Measurements from ENCODE around the gene PRM2.
"Not testable (repeated sequence)": the region's sequence is repeated elsewhere in the genome, so short reads cannot be mapped to it uniquely, and the experiment has no call there.

PRM2 gene

DNA sequence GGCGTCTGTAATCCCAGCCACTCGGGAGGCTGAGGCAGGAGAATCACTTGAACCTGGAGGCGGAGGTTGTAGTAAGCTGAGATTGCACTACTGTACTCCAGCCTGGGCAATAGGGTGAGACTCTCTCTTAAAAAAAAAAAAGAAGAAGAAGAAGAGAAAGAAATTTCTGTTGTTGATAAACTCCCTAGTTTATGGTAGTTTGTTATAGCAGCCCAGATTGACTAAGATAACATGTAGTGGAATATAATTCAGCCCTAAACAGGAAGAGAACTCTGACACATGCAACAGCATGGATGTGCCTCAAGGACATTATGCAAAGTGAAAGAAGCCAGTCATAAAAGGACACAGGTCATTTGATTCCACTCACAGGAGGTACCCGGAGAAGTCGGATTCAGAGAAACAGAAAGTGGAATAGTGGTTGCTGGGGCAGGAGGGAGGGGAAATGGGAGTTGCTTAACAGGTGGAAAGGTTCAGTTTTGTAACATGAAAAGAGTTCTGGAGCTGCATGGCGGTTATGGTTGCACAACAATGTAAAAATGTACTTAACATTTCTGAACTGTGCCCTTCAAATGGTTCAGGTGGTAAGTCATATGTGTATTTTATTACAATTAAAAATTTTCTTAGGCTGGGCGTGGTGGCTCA is 30.8 kb upstream of the PRM2 start:
- DNase-seq: no peak

DNA sequence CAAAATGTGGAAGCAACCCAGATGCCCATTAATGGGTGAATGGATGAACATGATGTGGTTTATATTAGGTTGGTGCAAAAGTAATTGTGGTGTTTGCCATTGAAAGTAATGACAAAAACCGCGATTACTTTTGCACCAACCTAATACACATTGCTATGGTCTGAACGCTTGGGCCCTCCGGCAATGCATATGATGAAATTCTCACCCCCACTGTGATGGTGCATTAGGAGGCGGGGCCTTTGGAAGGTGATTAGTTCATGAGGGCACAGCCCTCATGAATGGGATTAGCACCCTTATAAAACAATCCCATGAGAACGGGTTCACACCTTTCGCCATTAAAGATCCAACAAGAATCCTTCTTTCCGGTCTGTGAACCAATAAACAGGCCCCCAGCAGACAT is 30.1 kb upstream of the PRM2 start:
- DNase-seq: no peak

DNA sequence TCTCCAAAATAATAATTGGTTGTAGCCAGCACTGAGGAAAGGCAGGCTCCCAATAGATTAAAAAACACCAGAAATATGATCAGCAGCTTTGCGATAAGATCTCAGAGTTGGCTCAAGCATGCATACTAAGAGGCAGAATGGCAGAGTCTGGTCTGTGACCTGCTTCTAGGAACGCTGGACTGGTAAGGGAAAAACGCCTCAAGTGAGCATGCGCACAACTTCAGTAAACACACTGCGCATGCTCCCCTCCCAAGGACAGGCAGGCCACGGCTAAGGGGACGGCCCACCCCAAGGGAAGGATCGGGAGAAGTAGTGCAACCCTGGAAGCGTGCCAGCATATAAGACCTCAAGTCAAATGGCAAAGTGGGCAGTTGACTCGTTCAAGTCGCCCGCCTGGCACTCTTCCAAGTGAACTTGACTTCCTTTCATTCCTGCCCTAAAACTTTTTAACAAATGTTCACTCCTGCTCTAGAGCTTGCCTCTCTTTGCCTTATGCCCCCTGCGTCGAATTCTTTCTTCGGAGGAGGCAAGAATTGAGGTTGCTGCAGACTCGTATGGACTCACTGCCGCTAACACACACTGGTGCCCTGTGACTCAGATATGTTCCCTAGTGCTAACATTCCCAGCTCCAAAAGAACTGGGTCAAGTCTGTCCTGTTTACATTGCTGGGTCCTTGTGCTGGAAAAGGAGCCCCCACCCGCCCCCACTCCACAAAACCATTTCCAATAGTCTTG is 27.3 kb upstream of the PRM2 start:
- no peak for DNase-seq

DNA sequence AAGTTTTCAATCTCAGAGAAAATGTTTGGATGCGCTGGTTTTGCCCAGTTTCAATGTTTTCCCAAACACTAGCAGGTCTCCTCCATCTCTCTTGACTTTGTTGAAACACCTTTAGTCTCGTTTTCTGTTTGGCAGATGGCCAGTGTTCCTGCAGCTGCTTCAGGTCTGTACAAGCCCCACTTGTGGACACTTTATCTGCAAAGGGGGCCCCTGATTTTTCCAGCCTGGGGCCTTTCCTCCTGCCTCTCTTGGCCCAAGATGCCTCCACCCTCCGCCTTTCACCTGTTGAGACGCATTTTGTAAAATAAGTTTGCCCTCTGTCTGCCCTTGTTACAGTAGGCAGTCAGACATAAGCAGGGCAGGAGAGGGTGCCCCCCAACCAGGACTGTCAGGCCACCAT is 26.7 kb upstream of the PRM2 start:
- no peak for DNase-seq

DNA sequence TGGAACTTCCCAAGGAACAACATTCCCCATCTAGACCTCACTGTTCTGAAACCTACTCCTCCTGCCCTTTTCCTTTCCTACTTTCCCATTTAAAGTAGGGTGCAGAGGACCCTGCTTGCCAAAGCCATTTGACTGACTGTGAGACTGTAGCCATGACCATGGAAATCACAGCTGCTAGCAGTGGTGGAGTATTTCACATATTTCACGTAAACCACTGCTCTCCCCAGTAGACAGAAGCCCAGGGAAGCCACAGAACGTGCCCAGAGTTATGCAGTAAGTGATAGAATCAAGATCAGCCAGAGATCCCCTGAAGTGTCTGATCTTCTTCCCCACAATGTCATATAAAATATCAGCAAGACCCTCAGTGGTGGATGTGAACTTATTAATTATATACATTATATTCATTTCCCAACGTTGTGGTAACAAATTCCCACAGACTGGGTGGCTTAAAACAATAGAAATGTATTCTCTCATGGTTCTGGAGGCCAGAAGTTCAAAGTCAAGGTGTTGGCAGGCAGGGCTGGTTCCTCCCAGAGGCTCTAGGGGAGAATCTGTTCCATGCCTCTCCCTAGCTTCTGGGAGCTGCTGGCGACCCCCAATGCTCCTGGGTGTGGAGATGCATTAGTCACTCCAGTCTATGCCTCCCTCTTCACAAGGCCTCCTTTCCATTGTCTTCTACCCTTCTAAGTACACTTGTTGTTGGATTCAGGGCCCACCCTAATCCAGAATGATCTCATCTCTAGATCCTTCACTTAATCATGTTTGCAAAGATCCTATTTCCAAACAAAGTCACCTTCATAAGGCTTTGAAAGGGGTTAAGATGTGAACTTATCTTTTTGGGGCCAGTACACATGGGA is 25.6 kb upstream of the PRM2 start:
- DNase-seq: no peak

DNA sequence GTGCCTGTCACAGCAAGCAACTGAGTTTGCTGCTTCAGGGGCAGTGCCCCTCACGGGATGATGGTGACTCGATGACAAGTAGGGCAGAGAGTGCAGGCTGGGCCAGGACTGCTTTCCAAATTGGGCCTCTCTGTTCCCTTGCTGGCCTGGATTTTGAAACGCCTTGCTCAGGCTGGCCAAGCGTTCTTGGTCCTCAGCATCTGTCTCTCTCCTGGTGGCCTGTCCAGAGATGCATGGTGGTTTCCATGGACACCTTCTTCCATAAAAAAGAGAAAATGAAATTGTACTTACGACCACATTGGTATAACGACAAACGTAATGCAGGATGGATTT is 24.2 kb upstream of the PRM2 start:
- DNase-seq: no peak

DNA sequence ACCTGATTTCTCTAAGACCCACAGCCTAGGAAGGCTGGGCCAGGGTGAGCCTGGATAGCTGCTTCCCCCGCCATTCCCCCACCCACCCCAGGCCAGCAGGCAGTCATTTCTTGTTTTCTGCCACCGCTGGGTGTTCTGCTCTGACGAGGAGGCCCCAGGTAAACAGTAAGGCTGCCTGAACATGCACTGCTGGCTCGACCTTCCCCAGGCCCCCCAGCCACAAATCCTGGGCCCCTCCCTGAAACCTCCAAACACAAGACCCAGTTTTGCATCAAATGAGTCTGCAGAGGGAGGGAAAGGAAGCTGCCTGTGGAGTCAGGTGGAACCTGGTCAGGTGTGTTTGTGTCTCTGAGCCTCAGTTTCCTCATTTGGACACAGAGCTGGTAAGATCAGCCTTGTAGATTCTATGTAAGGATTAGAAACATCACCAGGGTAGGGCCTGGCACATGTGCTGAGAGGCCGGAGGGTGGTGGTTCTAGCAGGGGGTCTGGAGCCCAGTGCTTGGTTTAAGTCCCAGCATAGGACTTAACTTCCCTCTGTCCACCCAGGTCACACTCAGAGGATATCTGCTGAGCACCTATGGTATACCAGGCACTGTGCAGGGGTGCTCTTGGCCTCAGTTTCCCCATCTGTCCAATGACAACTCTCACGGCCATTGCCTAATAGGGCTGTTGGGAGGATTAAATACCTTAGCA is 23.7 kb upstream of the PRM2 start:
- DNase-seq: no peak

DNA sequence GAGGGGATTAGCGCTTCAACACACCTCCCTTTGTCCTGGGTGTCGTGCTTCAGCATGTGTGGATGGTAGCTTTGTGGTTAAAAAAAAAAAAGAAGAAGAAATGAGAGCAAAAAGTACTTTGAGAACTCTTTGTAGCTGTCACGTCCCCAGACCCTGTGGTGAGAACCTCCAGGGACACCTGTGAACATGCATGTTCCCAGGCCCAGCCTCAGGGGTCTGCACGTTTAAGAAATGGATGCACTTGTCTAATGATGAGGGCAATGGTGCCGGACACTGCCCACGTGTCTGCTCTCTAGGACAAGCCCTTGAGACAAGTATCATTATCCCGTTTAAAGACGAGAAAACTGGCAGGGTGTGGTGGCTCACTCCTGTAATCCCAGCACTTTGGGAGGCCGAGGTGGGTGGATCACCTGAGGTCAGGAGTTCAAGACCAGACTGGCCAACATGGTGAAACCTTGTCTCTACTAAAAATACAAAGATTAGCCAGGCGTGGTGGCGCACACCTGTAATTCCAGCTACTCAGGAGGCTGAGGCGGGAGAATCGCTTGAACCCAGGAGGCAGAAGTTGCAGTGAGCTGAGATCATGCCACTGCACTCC is 22.8 kb upstream of the PRM2 start:
- DNase-seq: not testable (repeated sequence)

DNA sequence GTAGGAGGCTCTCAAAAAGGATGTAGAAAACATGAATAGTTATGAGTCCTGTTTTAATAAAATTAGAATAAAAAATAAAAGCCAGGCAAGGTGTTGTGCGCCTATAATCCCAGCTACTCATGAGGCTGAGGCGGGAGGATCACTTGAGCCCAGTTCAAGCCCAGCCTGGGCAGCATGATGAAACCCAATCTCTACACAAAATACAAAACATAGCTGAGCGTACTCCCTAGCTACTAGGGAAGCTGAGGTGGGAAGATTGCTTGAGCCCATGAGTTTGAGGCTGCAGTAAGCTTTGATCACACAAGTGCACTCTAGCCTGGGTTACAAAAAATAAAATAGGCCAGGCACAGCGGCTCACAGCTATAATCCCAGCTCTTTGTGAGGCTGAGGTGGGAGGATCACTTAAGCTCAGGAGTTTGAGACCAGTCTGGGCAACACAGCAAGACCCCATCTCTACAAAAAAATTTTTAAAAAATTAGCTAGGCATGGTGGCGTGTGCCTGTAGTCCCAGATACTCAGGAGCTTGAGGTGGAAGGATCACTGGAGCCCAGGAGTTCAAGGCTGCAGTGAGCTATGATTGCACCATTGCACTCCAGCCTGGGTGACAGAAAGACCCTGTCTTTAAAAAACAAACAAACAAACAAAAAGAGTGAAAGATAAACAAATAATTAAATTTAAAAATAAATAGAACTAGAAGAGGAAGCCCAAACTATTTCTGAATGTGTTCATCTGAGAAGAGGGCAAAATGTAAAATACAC is 22.0 kb upstream of the PRM2 start:
- no peak for DNase-seq

DNA sequence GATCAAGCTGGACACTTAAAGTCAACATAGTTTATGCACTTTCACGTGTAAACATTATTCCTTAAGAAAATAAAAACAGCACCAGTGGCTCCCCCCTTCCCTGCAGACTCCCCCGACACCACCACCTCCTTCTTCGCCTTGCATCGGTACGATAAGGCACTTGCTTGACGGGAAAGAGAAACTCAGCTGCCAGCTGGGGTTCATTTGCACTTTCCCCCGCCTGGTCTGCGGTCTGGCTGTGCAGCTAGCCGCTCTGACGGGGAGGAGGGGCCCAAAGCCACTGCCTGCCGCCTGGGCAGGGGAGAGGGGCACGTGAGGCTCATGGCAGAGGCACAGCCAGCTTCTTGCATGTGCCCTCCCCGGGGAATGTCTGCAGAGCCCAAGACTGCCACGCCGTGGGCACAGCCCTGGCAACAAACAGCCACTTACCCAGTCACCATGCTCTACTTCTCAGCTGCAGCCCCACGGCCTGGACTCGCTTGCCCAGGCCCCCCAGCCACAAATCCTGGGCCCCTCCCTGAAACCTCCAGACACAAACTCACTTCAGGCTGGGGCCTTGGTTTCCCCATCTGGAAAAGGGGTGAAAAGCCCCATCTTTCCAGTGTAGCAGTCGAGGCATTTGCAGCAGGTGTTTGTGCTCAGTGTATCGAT is 21.3 kb upstream of the PRM2 start:
- peak; percentile 62 for DNase-seq

DNA sequence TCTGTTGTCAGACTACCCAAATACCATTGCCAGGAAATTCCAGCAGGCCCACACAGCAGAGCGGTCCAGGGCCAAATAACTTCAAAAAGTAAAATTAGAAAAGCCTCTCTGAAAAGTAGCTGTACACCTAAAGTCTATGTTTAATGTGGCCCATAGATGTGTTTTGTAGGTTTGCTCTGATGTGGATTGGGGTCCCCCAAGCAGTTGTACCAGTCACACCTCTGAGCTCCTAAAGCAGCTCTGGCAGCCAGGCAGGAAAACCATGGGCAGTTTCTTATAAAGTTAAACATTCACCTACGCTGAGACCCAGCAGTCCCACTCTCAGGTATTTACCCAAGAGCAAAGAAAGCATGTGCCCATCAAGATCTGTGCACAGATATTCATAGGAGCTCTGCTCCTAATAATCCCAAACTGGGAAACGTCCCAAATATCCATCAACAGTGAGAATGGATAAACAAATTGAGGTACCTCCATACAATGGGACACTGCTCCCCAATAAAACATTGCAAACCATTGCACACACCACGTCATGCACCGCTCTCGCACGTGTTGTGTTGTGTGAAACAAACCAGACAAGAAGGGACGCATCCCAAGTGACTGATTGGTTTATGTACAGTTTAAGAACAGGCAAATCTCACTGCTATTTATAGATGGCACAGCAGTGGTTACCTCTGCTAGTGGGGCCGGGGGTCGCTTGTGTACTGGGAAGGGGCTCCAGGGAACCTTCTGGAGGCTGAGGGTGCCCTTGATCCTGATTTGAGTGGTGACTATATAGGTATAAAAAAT is 20.6 kb upstream of the PRM2 start:
- DNase-seq: no peak

DNA sequence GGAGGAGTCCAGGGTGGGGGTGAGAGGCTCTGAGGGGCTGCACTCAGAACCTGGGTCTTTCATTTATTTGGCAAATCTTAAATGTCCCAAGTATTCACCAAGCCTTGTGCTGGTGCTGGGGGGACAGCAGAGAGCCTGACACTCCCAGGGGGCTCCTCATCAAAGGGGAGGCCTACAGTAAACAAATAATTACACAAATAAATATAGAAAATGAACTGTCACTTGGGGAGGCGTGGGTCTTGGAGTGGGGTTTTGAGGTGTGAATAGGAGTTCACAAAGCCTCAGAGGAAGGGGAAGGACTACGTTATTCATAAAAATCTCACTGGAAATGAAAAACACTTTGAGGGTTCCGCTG is 20.0 kb upstream of the PRM2 start:
- DNase-seq: no peak

DNA sequence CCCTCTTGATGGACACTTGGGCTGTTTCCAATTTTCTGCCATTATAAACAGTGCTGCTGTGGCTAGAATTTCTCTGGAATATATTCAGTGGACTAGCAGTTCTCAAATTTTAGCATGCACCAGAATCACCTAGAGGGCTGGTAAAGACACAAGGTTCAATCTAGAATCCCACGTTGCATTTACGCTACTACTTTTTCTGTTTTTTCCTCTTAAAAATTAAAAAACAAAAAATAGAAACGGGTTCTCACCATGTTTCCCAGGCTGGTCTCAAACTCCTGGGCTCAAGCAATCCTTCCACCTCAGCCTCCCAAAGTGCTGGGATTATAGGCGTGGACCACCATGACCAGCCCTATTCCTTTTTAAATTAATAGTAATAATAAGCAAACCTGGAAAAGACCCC is 19.4 kb upstream of the PRM2 start:
- no peak for DNase-seq

DNA sequence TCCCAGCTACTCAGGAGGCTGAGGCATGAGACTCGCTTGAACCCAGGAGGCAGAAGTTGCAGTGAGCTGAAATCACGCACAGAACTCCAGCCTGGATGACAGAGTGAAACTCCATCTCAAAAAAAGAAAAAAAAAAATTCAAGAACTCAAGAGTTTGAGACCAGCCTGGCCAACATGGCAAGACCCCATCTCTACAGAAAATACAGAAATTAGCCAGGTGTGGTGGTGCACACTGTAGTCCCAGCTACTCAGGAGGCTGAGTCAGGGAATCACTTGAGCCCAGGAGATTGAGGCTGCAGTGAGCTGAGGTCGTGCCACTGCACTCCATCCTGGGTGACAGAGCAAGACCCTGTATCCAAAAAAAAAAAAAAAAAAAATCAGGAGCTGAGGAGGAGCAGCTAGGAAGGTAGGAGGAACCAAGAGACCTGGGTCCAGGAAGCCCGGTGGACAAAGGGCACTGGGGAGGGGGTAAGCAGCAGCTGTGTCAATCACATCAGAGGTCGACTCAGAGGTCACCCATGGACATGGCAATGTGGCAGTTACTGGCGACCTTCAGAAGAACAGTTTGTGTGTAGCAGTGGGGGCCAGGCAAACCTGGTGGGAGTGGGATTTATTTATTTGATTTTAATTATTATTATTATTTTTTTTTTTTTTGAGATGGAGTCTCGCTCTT is 15.9 kb upstream of the PRM2 start:
- no peak for DNase-seq

DNA sequence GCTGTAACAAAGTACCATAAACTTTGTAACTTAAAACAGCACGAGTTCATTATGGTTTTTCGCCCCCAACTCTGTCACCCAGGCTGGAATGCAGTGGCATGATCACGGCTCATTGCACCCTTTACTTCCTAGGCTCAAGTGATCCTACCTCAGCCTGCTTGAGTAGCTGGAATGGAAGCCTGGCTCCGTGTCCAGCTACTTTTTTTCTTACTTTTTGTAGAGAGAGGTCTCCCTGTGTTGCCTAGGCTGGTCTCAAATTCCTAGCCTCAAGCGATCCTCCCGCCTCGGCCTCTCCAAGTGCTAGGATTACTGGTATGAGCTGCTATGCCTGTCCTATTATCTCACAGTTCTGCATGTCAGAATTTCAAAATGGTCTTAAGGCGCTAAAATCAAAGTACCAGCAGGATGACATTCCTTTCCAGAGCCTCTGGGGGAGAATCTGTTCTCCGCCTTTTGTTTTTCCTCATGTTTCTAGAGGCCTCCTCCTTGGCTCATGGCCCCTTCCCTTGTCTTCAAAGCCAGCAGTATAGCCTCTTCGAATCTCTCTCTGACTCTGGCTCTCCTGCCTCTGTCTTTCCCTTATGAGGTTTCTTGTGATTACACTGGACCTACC is 14.9 kb upstream of the PRM2 start:
- no peak for DNase-seq

DNA sequence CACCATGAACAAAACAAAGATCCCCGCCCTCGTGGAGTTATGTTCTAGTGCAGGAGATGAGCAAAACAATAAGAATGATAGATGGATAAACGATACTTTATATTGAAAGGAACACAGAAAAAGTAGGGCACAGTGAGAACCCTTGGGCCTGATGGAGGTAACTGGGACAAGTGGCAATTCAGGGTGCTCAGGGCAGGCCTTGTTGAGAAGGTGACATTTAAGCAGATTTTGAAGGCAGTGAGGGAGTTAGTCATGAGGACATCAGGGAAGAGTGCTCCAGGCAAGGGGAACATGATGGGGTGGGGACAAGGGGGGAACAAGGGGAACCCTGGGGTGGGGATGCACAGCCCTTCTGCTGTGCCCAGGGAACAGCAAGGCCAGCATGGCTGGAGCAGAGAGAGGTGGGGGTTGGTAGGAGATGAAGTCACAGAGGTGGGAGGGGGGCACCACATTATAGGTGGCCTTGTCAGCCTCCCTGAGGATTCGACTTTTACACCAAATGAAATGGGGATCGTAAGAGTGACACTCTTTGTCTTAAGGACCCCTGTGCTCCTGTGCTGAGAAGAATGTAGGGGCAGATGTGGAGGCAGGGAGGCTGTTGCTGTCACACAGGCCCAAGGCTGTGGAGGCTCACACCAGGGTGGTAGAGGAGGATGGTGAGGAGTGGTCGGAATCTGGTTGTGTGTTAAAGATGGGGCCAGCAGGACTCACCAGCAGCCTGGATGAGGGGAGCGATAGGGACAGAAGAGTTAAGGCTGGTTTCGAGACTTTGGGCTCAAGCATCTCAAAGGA is 14.0 kb upstream of the PRM2 start:
- no peak for DNase-seq

DNA sequence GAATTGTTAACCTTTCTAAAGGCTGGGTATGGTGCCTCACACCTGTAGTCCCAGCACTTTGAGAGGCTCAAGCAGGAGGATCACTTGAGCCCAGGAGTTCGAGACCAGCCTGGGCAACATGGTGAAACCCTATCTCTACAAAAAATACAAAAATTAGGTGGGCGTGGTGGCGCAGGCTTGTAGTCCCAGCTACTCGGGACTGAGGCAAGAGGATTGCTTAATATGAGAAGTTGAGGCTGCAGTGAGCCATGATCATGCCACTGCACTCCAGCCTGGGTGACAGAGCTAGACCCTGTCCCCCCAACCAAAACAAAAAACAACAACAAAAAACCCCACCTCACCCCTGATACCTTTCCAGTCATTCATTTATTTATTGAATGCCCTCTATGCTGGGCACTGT is 13.4 kb upstream of the PRM2 start:
- DNase-seq: not testable (repeated sequence)

DNA sequence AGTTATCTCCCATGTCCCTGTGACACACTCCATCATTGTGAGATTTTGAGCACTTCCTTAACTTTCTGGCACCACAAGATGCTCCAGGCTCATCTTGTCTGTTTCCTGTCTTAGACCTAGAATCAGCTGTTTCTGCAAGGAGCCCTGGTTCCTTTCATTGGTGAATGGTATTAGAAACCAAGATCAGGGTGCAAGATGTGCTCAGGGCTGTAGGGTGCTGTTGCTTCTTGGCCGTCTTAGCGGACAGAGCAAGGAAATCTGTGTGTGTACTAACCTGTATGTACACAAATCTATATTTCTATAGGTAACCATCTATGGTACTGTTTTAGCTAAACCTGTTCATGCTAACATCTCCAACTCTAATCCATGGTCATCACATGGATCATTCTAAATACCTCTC is 12.9 kb upstream of the PRM2 start:
- DNase-seq: no peak

DNA sequence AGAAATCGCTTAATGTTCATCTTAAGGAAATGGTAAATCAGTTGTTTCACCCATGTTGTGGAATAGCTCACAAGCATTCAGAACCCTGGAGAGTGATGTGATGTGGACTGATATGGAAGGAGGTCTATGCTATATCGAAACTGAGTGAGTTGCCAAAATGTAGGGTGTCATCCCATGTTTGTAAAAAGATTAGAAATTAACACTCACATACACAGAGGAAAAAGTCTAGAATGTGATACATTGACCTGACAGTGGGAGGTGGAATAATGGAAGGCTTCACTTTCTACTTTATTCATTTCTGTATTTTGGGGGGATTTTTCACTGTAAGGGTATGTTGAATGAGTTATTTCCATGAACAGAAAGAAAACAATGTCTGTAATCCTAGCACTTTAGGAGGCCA is 9.6 kb upstream of the PRM2 start:
- DNase-seq: no peak

Measured in CD4-positive, alpha-beta T cell treated with Interleukin-12 subunit alpha and Interleukin-12 subunit beta, for 1 hour (primary cell).